Esophagus squamous epithelium (tissue), 5 donors: ENCODE measurements around the gene AGAP6. TPM values are rescaled to one million over a fixed set of nuclear protein-coding genes. Genes with fewer than 3 reads are reported as not detected.
A peak's percentile ranks its signal among the peaks of the same experiment; 100 is the strongest.
"Not testable (repeated sequence)": the region's sequence is repeated elsewhere in the genome, so short reads cannot be mapped to it uniquely, and the experiment has no call there.

Source experiments
- DNase-seq: peaks from one replicate; lab custom pipeline; 2025; lab: John Stamatoyannopoulos, UW
- H3K27ac ChIP-seq, 4 donors: fragments of 200-600 bp; sonication (generic); one replicate each; pipeline ENCODE4 v1.5.1; 2016 to 2019; ENCODE audit warnings: mild to moderate bottlenecking in 1 of 4
- H3K27me3 ChIP-seq, 4 donors: fragments of 200-600 bp; sonication (generic); 1 replicate in 3 of 4; 2 replicates in 1 of 4; pipeline versions ENCODE4 v1.5.1 to v1.6.0; 2017 to 2021; ENCODE audit warnings: antibody characterized with exemption in 1 of 4
- H3K36me3 ChIP-seq, 3 donors: fragments of 200-600 bp; sonication (generic); one replicate each; pipeline ENCODE4 v1.5.1; 2016 to 2019
- H3K4me1 ChIP-seq, 3 donors: fragments of 200-600 bp; sonication (generic); one replicate each; pipeline ENCODE4 v1.5.1; 2017 to 2019
- H3K4me3 ChIP-seq, 4 donors: fragments of 200-600 bp; sonication (generic); 1 replicate in 3 of 4; 2 replicates in 1 of 4; pipeline ENCODE4 v1.5.1; 2016 to 2019; ENCODE audit warnings: mild to moderate bottlenecking in 2 of 4, moderate library complexity in 1 of 4
- H3K9me3 ChIP-seq, 3 donors: fragments of 200-600 bp; sonication (generic); one replicate each; pipeline ENCODE4 v1.5.1; 2016 to 2019
- POLR2A ChIP-seq, 4 donors: fragments of 450-650 bp; IDR thresholded peaks; one replicate each; pipeline ENCODE4 v1.6.1; 2017; ENCODE audit warnings: antibody characterized with exemption in 4 of 4, mild to moderate bottlenecking in 4 of 4, moderate library complexity in 3 of 4
- WGBS, 2 donors: methylation state at CpG; one replicate each; pipeline ENCODE4 v1.1.5; 2018; 5-methylcytosine and 5-hydroxymethylcytosine counted together
- intact Hi-C: fragments of 100-400 bp; cut with DNase I; formaldehyde crosslinking; loops from one replicate; pipeline ENCODE4 v1.15.0; 2022
- total RNA-seq, 4 donors: library from RNA; depleted of rRNA; stranded (reverse); fragments of >200 nt; gene quantifications; one replicate each; pipeline ENCODE4 v1.1.0, GENCODE V29; 2016
- TF ChIP-seq, protein P1 (sequence below), 6 experiments: fragments of 450-650 bp in 4 of 6; fragments of 200-600 bp in 2 of 6; sonication (generic) in 2 of 6; IDR thresholded peaks; one replicate each; pipeline ENCODE4 v1.5.1; 2016 to 2019; ENCODE audit warnings: antibody characterized with exemption in 6 of 6, mild to moderate bottlenecking in 4 of 6, moderate library complexity in 4 of 6
- donor health status: DM: yes; HTN: yes; CAD: no.

The AGAP6 gene
- total RNA-seq, 4 donors from 2014 or later, result 1.2 to 15.4 (median 7.4) TPM

DNA sequence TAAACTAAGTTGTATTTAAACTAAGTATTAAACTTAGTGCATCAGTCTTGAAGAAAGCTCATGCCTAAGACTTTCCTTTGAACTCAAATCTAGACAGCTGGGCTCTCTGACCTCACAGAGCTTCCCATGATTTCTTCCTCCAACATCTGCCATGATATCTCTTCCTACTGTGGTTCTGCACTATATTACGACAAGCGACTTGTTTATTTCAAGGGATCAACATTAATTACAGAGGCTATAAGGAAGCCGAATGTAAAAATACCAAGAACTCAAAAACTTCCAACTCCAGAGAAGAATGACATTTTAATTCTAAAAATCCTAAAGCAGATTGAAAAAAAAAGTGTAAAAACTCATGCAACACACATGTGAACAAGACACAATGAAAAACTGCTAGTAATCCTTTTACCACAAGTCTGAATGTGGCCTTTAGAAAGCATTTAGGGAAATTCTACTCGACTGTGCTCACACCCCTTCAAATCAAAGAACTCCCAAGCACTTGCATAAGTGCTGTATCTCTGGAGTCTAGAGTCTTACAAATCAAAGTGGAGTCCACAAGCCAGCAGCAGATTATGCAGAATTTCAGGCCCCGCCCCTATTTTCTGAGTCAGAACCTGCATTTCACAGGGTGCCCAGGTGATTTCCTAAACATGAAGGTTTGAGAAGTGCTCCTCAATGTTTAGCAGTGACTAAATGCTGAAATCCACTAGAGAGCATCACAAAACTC, 56.9 kb downstream of the AGAP6 start:
- H3K27me3 ChIP-seq, result no peaks in the 10 kb centered on the region
- TF ChIP-seq POLR2A (IDR thresholded peaks at IDR 0.05), result no peak
- TF ChIP-seq, protein P1, sequence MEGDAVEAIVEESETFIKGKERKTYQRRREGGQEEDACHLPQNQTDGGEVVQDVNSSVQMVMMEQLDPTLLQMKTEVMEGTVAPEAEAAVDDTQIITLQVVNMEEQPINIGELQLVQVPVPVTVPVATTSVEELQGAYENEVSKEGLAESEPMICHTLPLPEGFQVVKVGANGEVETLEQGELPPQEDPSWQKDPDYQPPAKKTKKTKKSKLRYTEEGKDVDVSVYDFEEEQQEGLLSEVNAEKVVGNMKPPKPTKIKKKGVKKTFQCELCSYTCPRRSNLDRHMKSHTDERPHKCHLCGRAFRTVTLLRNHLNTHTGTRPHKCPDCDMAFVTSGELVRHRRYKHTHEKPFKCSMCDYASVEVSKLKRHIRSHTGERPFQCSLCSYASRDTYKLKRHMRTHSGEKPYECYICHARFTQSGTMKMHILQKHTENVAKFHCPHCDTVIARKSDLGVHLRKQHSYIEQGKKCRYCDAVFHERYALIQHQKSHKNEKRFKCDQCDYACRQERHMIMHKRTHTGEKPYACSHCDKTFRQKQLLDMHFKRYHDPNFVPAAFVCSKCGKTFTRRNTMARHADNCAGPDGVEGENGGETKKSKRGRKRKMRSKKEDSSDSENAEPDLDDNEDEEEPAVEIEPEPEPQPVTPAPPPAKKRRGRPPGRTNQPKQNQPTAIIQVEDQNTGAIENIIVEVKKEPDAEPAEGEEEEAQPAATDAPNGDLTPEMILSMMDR (IDR thresholded peaks at IDR 0.05), result no peak
- H3K9me3 ChIP-seq, result no peaks in the 10 kb centered on the region
- no peak overlapping the region for H3K4me3 ChIP-seq
- intact Hi-C loops, result no loop called here
- no peaks in the 10 kb centered on the region for H3K36me3 ChIP-seq
- no peak overlapping the region for H3K27ac ChIP-seq
- 51 to 57% methylated on average over 5 of the region's 5 CpGs for WGBS, 2 donors
- H3K4me1 ChIP-seq, result no peaks in the 10 kb centered on the region
- no peak for DNase-seq

DNA sequence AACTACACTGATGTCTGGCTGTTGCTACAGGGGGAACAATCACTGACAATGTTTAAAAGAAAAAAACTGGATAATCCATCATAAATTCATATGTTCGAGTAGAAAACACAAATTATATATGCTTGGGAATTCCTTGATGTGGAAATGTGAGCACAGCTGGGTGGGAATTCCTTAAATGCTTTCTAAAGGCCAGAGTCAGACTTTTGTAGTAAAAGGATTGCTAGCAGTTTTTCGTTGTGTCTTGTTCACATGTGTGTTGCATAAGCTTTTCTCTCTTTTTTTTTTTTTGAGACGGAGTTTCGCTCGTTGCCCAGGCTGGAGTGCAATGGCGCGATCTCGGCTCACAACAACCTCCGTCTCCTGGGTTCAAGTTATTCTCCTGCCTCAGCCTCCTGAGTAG, 58.3 kb downstream of the AGAP6 start:
- H3K9me3 ChIP-seq, intact Hi-C loops: not testable (repeated sequence)

DNA sequence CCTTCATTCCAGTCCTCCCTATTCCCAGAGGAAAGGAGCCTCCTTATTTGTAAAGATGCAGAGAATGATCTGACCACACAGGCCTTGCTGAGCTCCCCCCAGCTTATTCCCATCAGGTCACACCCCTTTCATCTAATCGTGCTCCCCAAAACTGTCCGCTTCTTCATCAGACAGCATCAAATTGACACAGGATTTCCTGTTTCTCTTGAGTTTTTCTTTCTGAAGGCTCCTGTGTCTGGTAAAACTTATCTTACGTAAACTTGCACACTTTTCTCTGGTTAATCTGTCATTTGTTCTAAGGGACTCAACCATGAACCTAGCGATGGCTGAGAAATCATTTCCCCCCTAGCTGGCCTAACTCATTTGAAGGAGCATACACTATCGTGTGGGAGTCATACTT, 59.4 kb downstream of the AGAP6 start:
- intact Hi-C loops, result not testable (repeated sequence)
- 58 to 60% methylated on average over 5 of the region's 5 CpGs for WGBS, 2 donors

More for the DNA sequence above, 58.3 kb downstream of the AGAP6 start:
- H3K4me3 ChIP-seq, H3K36me3 ChIP-seq, DNase-seq, H3K27me3 ChIP-seq, H3K4me1 ChIP-seq, H3K27ac ChIP-seq: not testable (repeated sequence)
- WGBS, 2 donors, result 75 to 85% methylated on average over 9 of the region's 9 CpGs

DNA sequence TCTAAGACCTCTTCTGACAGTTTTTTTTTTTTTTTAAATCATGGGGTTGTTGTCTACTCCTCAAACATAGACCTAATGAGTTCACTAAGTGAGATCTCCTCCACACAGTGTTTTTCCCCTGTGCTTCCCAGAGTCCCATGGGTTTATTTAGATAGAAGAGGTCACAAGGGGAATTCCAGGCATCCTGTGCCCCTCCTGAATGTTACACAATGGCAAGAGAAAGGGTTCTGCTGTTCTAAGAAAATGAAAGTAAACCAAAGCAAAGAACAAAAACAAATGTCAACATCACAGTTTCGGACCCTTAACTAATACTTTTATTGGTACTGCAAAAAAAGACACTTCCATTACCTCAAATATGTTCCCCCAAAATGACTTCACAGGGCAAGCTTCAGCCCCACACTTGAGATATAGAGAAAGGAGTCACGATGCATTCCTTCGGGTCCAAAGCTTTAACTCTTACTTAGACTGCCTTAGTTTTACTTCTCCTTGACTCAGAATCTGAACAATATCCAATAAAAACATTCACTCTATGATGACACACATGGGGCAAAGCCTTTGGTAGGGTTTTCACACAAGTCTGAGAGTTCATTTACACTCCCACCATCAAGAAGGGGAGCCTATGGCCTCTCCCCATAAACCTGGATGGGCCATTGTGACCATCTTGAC, 63.9 kb downstream of the AGAP6 start:
- H3K9me3 ChIP-seq, DNase-seq, H3K27me3 ChIP-seq, intact Hi-C loops, H3K4me1 ChIP-seq, H3K36me3 ChIP-seq: not testable (repeated sequence)
- H3K27ac ChIP-seq, result peak overlapping the region in 1 of 4 donors; percentile 34
- 42 to 77% methylated on average over 3 of the region's 3 CpGs for WGBS, 2 donors
- H3K4me3 ChIP-seq, result peak overlapping the region in 1 of 4 donors; percentile 21

More for the DNA sequence above, 59.4 kb downstream of the AGAP6 start:
- DNase-seq, H3K36me3 ChIP-seq, H3K27me3 ChIP-seq, H3K9me3 ChIP-seq, H3K27ac ChIP-seq, H3K4me3 ChIP-seq, H3K4me1 ChIP-seq: not testable (repeated sequence)

DNA sequence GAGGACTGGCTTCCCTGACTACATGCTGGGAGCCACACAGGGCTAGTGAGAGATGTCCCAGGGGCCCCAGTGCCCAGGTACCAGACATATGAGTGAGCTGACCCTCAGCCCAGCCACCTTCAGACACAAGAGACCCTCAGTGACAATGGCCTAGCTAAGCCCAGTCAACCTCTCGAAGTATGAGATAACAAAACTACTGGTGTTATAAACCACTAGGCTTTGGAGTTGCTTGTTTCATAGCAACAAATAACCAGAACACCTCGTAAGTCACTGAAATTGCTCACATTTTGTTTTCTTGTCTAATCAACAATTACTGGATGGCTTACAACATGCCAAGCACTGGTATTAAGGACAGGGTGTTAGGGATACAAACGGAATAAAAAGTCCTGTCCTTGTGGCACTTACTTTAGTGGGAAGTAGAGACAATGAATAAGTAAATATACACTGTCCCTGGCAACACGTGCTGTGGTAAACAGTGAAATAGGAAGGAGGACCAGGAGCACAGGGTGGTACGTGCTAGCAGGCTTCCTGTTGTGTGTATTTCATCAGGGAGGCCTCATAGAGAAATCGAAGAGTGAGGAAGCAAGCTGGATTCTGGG, 64.7 kb downstream of the AGAP6 start:
- H3K27ac ChIP-seq, H3K9me3 ChIP-seq, H3K36me3 ChIP-seq, intact Hi-C loops, DNase-seq, H3K4me1 ChIP-seq, H3K27me3 ChIP-seq, H3K4me3 ChIP-seq: not testable (repeated sequence)
- 61 to 71% methylated on average over 5 to 6 of the region's 6 CpGs for WGBS, 2 donors

DNA sequence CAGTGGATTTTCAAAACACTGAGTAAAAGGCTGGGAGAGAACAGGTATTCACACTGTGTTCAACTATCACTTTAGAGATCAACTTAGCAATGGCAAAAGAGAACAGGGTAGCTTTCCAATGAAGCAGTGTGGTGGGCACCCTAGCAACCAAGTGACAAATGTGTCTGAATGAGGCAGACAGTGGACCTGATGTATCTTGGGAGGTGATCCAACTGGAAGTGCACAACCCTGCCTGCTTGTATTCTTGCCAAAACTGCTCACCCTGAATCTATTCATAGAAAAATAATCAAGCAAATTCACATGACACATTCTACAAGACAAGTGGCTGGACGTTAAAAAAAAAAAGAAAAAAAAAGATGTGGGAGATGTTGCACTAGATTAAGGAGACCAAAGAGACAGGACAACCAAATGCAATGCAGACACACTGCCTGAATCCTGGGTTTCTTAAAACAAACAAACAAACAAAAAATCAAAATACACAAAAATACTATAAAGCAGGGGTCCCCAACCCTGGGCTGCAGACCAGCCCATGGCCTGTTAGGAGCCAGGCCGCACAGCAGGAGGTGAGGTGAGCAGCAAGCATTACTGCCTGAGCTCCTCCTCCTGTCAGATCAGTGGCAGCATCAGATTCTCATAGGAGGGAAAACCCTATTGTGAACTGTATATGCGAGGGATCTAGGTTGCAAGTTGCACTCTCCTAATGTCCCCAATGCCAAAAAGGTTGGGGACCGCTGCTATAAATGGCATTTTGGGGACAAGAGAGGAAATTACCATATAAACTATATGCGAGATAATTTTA, 67.5 kb downstream of the AGAP6 start:
- H3K4me3 ChIP-seq, intact Hi-C loops, H3K36me3 ChIP-seq, DNase-seq, H3K27ac ChIP-seq, H3K9me3 ChIP-seq, H3K27me3 ChIP-seq, H3K4me1 ChIP-seq: not testable (repeated sequence)
- 72 to 75% methylated on average over 5 of the region's 5 CpGs for WGBS, 2 donors

DNA sequence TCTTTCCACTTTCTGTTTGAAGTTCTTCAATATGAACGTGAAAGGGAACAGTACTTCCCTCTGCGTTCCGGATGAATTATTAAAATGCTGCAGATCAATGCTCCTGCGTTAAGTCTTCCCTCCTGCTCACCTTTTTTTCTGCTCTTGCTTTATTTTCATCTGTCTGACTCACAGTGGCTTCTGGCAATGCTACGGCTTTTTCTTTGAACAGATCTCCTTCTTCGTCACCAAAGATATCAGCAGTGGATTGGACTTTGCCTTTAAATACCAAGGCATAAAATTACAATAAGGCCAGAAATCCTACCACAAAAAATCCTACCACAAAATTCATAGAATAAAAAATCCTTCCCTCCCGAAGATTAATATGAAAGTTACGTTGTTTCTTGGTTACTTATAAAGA, 68.4 kb downstream of the AGAP6 start:
- H3K27ac ChIP-seq, H3K4me1 ChIP-seq, H3K9me3 ChIP-seq, intact Hi-C loops, DNase-seq, H3K27me3 ChIP-seq, H3K36me3 ChIP-seq, H3K4me3 ChIP-seq: not testable (repeated sequence)
- WGBS, 2 donors, result 63 to 64% methylated on average over 7 to 8 of the region's 8 CpGs

DNA sequence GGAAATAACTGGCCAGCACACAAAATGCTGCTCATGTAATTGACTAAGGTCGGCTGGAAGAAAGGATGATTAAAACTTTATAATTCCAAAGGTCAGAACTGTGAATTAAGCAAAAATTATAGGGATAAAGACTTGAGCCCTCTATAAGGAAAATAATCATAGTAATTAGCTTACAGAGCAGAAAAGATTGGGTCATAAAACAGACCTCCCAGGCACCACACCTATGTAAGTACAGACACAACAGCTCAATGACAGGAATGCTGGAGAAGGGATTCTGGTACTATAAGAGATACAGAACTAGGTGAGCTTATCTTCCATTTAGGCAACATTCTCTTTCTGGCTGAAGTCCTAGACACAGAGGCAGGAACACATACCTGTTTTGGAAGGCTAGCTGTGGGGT, 70.5 kb downstream of the AGAP6 start:
- H3K4me3 ChIP-seq, H3K36me3 ChIP-seq, DNase-seq, H3K4me1 ChIP-seq, H3K27me3 ChIP-seq, H3K27ac ChIP-seq, intact Hi-C loops, H3K9me3 ChIP-seq: not testable (repeated sequence)
- 71 to 85% methylated on average over 1 of the region's 1 CpG for WGBS, 2 donors

DNA sequence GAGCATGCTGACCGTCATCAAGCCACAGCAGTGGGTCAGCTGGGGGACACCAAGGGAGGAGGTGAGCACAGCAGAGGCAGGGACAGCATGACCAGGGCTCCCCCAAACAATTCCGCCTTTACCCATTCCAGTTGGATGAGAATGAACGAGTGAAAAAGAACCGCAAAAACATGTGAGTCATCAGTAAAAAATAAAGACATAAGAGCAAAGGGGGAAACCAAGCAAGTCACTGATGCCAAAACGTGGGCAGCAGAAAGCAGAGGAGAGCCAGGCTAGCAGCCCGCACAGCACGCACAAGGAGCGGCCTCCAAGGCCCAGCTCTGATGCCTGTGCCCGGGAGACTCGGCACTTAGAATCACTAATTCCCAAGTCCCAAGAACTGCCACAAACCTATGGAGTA, 71.7 kb downstream of the AGAP6 start:
- H3K27me3 ChIP-seq, H3K27ac ChIP-seq, H3K36me3 ChIP-seq, H3K9me3 ChIP-seq, intact Hi-C loops, H3K4me3 ChIP-seq, DNase-seq, H3K4me1 ChIP-seq: not testable (repeated sequence)
- 60 to 63% methylated on average over 6 to 10 of the region's 10 CpGs for WGBS, 2 donors
